ENCODE measurements around the gene MPZL2.
A peak's percentile ranks its signal among the peaks of the same experiment; 100 is the strongest.

Gene MPZL2

GRCh38 chr11:118283037-118283636 lies 19.0 kb upstream of the MPZL2 start:
- no peak for DNase-seq

- no peak for DNase-seq
These were observed 18.5 kb upstream of the MPZL2 start for GRCh38 chr11:118282606-118283005.

GRCh38 chr11:118281284-118281683 lies 17.2 kb upstream of the MPZL2 start:
- DNase-seq: no peak

- peak; percentile 83 for DNase-seq
These were observed 13.2 kb upstream of the MPZL2 start for GRCh38 chr11:118277312-118277711.

- DNase-seq: no peak
These were observed 12.3 kb upstream of the MPZL2 start for GRCh38 chr11:118276422-118276821.

GRCh38 chr11:118275176-118275575 lies 11.1 kb upstream of the MPZL2 start:
- no peak for DNase-seq

- no peak for DNase-seq
These were observed 10.1 kb upstream of the MPZL2 start for GRCh38 chr11:118274186-118274585.

- DNase-seq: no peak
These were observed 7.9 kb upstream of the MPZL2 start for GRCh38 chr11:118272001-118272400.

GRCh38 chr11:118267486-118267885 lies 3.4 kb upstream of the MPZL2 start:
- DNase-seq: no peak

GRCh38 chr11:118265954-118266353 lies 1.9 kb upstream of the MPZL2 start:
- no peak for DNase-seq

GRCh38 chr11:118264569-118265465 lies 720 bp upstream of the MPZL2 start:
- DNase-seq: no peak

GRCh38 chr11:118263112-118263511 lies 985 bp downstream of the MPZL2 start:
- DNase-seq: no peak

- no peak for DNase-seq
These were observed 3.7 kb downstream of the MPZL2 start for GRCh38 chr11:118260353-118260752.

GRCh38 chr11:118259138-118259537 lies 5.0 kb downstream of the MPZL2 start:
- DNase-seq: no peak

- DNase-seq: no peak
These were observed 5.7 kb downstream of the MPZL2 start for GRCh38 chr11:118258410-118258809.

GRCh38 chr11:118252688-118253087 lies 11.4 kb downstream of the MPZL2 start:
- DNase-seq: no peak

GRCh38 chr11:118251858-118252652 lies 12.0 kb downstream of the MPZL2 start, which contains the start of gene MPZL3:
MPZL3 (minus strand) TSS chr11:118252365; CDS start chr11:118252294, 71 bp downstream.
- DNase-seq: peak; percentile 91

GRCh38 chr11:118247041-118247440 lies 17.1 kb downstream of the MPZL2 start:
- DNase-seq: no peak

- no peak for DNase-seq
These were observed 18.0 kb downstream of the MPZL2 start for GRCh38 chr11:118245936-118246562.

GRCh38 chr11:118243993-118244762 lies 19.9 kb downstream of the MPZL2 start:
- DNase-seq: no peak

GRCh38 chr11:118243161-118243560 lies 20.9 kb downstream of the MPZL2 start:
- DNase-seq: no peak

- DNase-seq: no peak
These were observed 22.4 kb downstream of the MPZL2 start for GRCh38 chr11:118241764-118242098.
